K562 (cell line): Measurements from ENCODE around the gene PTPN7. TPM values are rescaled to one million over a fixed set of nuclear protein-coding genes. Genes with fewer than 3 reads are reported as not detected.

ENCODE experiments used
- BMI1 ChIP-seq: fragments of 150-350 bp; IDR thresholded peaks from 2 replicates; pipeline ENCODE4 v1.6.1; 2014; ENCODE audit warnings: low read length
- CBX1 ChIP-seq: sonication (generic); IDR thresholded peaks from 2 replicates; pipeline ENCODE4 v1.6.1; 2016; ENCODE audit warnings: antibody characterized with exemption, low read depth, mild to moderate bottlenecking
- ELF2 ChIP-seq: fragments of 250-450 bp; sonication (Bioruptor Pico); IDR thresholded peaks from 2 replicates; pipeline ENCODE4 v1.5.0; 2021; ENCODE audit warnings: mild to moderate bottlenecking
- FOXA1 ChIP-seq: fragments of 450-650 bp; IDR thresholded peaks from 2 replicates; pipeline ENCODE4 v1.6.1; 2016; ENCODE audit warnings: mild to moderate bottlenecking, borderline replicate concordance
- FOXK2 ChIP-seq, 2 experiments: fragments of 450-650 bp; IDR thresholded peaks in 1 of 2; conservative IDR thresholded peaks in 1 of 2; 2 replicates each; pipeline ENCODE4 v1.6.1; 2016; ENCODE audit warnings: low read depth in 2 of 2, mild to moderate bottlenecking in 1 of 2
- GTF2E2 ChIP-seq: fragments of 200-800 bp; sonication (Bioruptor generic); IDR thresholded peaks from 2 replicates; pipeline ENCODE4 v1.6.1; 2016; ENCODE audit warnings: missing genetic modification characterization, missing compliant biosample characterization
- JUN ChIP-seq, 2 experiments: sonication (generic) in 1 of 2; formaldehyde crosslinking in 1 of 2; IDR thresholded peaks; 2 replicates each; pipeline versions ENCODE4 v1.6.1 to v1.8.0; 2012 to 2022; ENCODE audit warnings: borderline replicate concordance in 2 of 2, mild to moderate bottlenecking in 2 of 2, improper control_type of control experiment in 1 of 2, low read depth in 1 of 2, low read length in 1 of 2, missing genetic modification reagents in 1 of 2
- MECOM ChIP-seq: fragments of 250-450 bp; sonication (Bioruptor Pico); IDR thresholded peaks from 2 replicates; pipeline ENCODE4 v1.8.0; 2022; ENCODE audit warnings: inconsistent platforms
- MNT ChIP-seq, 2 experiments: fragments of 450-650 bp; conservative IDR thresholded peaks; 2 replicates each; pipeline ENCODE4 v1.6.1; 2017; ENCODE audit warnings: mild to moderate bottlenecking in 2 of 2, moderate library complexity in 2 of 2
- MTA1 ChIP-seq: fragments of 450-650 bp; IDR thresholded peaks from 2 replicates; pipeline ENCODE4 v1.6.1; 2017; ENCODE audit warnings: borderline replicate concordance
- RBFOX2 ChIP-seq: fragments of 200-400 bp; formaldehyde crosslinking; IDR thresholded peaks from 2 replicates; pipeline ENCODE4 v1.6.1; 2017; ENCODE audit warnings: low read depth, mild to moderate bottlenecking, low read length, moderate library complexity
- SAFB ChIP-seq: fragments of 200-400 bp; formaldehyde crosslinking; IDR thresholded peaks from 2 replicates; pipeline ENCODE4 v1.6.1; 2017; ENCODE audit warnings: low read depth, low read length, borderline replicate concordance
- SMC3 ChIP-seq: conservative IDR thresholded peaks from 2 replicates; pipeline ENCODE4 v1.6.1; 2011; ENCODE audit warnings: low read depth, low read length, improper control_type of control experiment; ENCODE audit not compliant: insufficient read depth
- SREBF1 ChIP-seq: fragments of 150-350 bp; IDR thresholded peaks from 2 replicates; pipeline ENCODE4 v1.6.1; 2014; ENCODE audit warnings: antibody characterized with exemption, low read depth, low read length, borderline replicate concordance
- TEAD1 ChIP-seq, 2 experiments: fragments of 450-650 bp in 1 of 2; sonication (generic) in 1 of 2; formaldehyde crosslinking; IDR thresholded peaks; 2 replicates each; pipeline versions ENCODE4 v1.4.0 to v1.8.0; 2020 to 2022; ENCODE audit warnings: mild to moderate bottlenecking in 2 of 2, missing genetic modification reagents in 1 of 2
- TEAD4 ChIP-seq, 2 experiments: sonication (generic) in 1 of 2; formaldehyde crosslinking in 1 of 2; IDR thresholded peaks; 2 replicates each; pipeline versions ENCODE4 v1.6.1 to v1.8.0; 2012 to 2022; ENCODE audit warnings: borderline replicate concordance in 1 of 2, inconsistent platforms in 1 of 2, low read length in 1 of 2, mild to moderate bottlenecking in 1 of 2, missing genetic modification reagents in 1 of 2
- ZBED1 ChIP-seq: IDR thresholded peaks from 2 replicates; pipeline ENCODE4 v1.6.1; 2014
- ZBTB11 ChIP-seq, 3 experiments: fragments of 200-800 bp in 1 of 3; fragments of 250-450 bp in 1 of 3; fragments of 450-650 bp in 1 of 3; sonication (Bioruptor Pico) in 1 of 3; sonication (Bioruptor generic) in 1 of 3; formaldehyde crosslinking in 1 of 3; IDR thresholded peaks; 2 replicates each; pipeline versions ENCODE4 v1.6.1 to v1.8.0; 2016 to 2022; ENCODE audit warnings: mild to moderate bottlenecking in 2 of 3, missing genetic modification characterization in 2 of 3, missing compliant biosample characterization in 1 of 3, moderate library complexity in 1 of 3
- ZFX ChIP-seq: sonication (generic); formaldehyde crosslinking; IDR thresholded peaks from 2 replicates; pipeline ENCODE4 v1.8.0; 2022; ENCODE audit warnings: mild to moderate bottlenecking, missing genetic modification reagents, moderate library complexity
- ZNF347 ChIP-seq: fragments of 450-650 bp; formaldehyde crosslinking; IDR thresholded peaks from 2 replicates; pipeline ENCODE4 v1.4.0; 2020; ENCODE audit warnings: low read depth, mild to moderate bottlenecking, moderate library complexity
- ZNF589 ChIP-seq: fragments of 200-800 bp; sonication (Bioruptor generic); IDR thresholded peaks from 2 replicates; pipeline ENCODE4 v1.6.1; 2016; ENCODE audit warnings: low read depth, missing genetic modification characterization, missing compliant biosample characterization
- polyA plus RNA-seq, 8 experiments: library from polyadenylated mRNA; depleted of rRNA in 4 of 8; stranded (reverse) in 5 of 8; unstranded in 3 of 8; fragments of >200 nt; fragmentation: Nextera tagmentation in 2 of 8; fragmentation: Illumina TruSeq in 1 of 8; extraction: Ambion mirVana in 2 of 8; extraction: Trizol in 1 of 8; gene quantifications; 2 replicates each; pipeline versions ENCODE4 v1.2.1 to v1.2.3, GENCODE V29; 2011 to 2014; ENCODE audit warnings: inconsistent platforms in 1 of 8, missing spikeins in 1 of 8
- total RNA-seq, 7 experiments: library from RNA; depleted of rRNA in 6 of 7; stranded (reverse); fragments of >200 nt in 6 of 7; fragmentation: Illumina TruSeq in 2 of 7; extraction: Trizol in 2 of 7; gene quantifications; 2 replicates each; pipeline versions ENCODE4 v1.2.1 to v1.2.3, GENCODE V29; 2011 to 2021; ENCODE audit warnings: low replicate concordance in 1 of 7

The PTPN7 gene
- total and polyA plus RNA-seq, 9 of the 15 experiments (the other 6 are each of a cell fraction or from before 2014, with no cell fraction given), result 18.7 to 144 (median 120) TPM

GRCh38 chr1:202117898-202118371 is 42.5 kb downstream of the PTPN7 start (continued):
- peak; percentile 83; the same call in 1 of the 2 replicates for TF ChIP-seq JUN (IDR thresholded peaks at IDR 0.05; ENCODE audit: borderline replicate concordance, low read depth, low read length)
- no peak for TF ChIP-seq JUN (CRISPR knock-in tag; IDR thresholded peaks at IDR 0.05; ENCODE audit: borderline replicate concordance)
- 0 out of 2 replicates have a peak, but pooled peaks have one; percentile 53 for TF ChIP-seq ZNF589 (CRISPR knock-in tag)
- no peak for TF ChIP-seq ELF2
- TF ChIP-seq MNT (conservative IDR thresholded peaks at IDR 0.05), result peak in 1 of 2 experiments; percentile 49; a peak in 2 of 4 replicates
- no peak for TF ChIP-seq SAFB
- TF ChIP-seq ZFX (CRISPR knock-in tag), result peak; percentile 25; the same call in 1 of the 2 replicates
- no peak for TF ChIP-seq GTF2E2 (tag)
- no peak for TF ChIP-seq SREBF1
- TF ChIP-seq CBX1, result peak; percentile 64; the same call in 1 of the 2 replicates
- peak; percentile 30 to 68; a peak in 1 of 4 replicates for TF ChIP-seq TEAD1 (CRISPR knock-in tag; IDR thresholded peaks at IDR 0.05)
- no peak for TF ChIP-seq ZBED1
- no peak for TF ChIP-seq ZNF347
- TF ChIP-seq ZBTB11 (CRISPR knock-in tag; IDR thresholded peaks at IDR 0.05), result 0 out of 6 replicates have a peak, but pooled peaks of 1 of the 3 experiments have one; percentile 14
- peak; percentile 94 for TF ChIP-seq TEAD4 (IDR thresholded peaks at IDR 0.05; ENCODE audit: low read length)
- TF ChIP-seq TEAD4 (CRISPR knock-in tag; IDR thresholded peaks at IDR 0.05; ENCODE audit: borderline replicate concordance), result no peak
- TF ChIP-seq BMI1, result no peak
- no peak for TF ChIP-seq RBFOX2
- TF ChIP-seq FOXA1, result no peak
- peak; percentile 43; the same call in 1 of the 2 replicates for TF ChIP-seq MECOM
- TF ChIP-seq FOXK2 (conservative IDR thresholded peaks at IDR 0.05 in 1 of 2, IDR thresholded peaks at IDR 0.05 in 1 of 2; ENCODE audit: low read depth in 2 of 2), result peak; percentile 79 to 86
- TF ChIP-seq MTA1, result peak; percentile 70; the same call in 1 of the 2 replicates
- 0 out of 2 replicates have a peak, but pooled peaks have one; percentile 15 for TF ChIP-seq SMC3
